Hepatocyte (in vitro differentiated cells): ENCODE measurements around the gene TRAPPC12. TPM values are rescaled to one million over a fixed set of nuclear protein-coding genes. Genes with fewer than 3 reads are reported as not detected.

ENCODE experiments used
- DNase-seq: peaks from one replicate; pipeline ENCODE4 v3.0.0-alpha.2; 2016; ENCODE audit warnings: low spot score
- H2AFZ ChIP-seq: fragments of 200-600 bp; sonication (generic); 2 replicates; pipeline ENCODE4 v1.6.0; 2016; ENCODE audit warnings: antibody characterized with exemption, mild to moderate bottlenecking
- H3K27ac ChIP-seq: fragments of 200-600 bp; sonication (generic); 2 replicates; pipeline ENCODE4 v1.5.1; 2016; ENCODE audit warnings: mild to moderate bottlenecking
- H3K27me3 ChIP-seq: fragments of 200-600 bp; sonication (generic); 2 replicates; pipeline ENCODE4 v1.6.1; 2016
- H3K36me3 ChIP-seq: fragments of 200-600 bp; sonication (generic); replicated peaks from 2 replicates; pipeline ENCODE4 v1.5.1; 2016; ENCODE audit warnings: low read depth; ENCODE audit not compliant: insufficient read depth
- H3K4me1 ChIP-seq: fragments of 200-600 bp; sonication (generic); 2 replicates; pipeline ENCODE4 v1.5.1; 2016; ENCODE audit warnings: mild to moderate bottlenecking, moderate library complexity; ENCODE audit not compliant: insufficient read depth
- H3K4me2 ChIP-seq: fragments of 200-600 bp; sonication (generic); 2 replicates; pipeline ENCODE4 v1.6.0; 2016
- H3K4me3 ChIP-seq: fragments of 200-600 bp; sonication (generic); 2 replicates; pipeline ENCODE4 v1.5.1; 2016; ENCODE audit warnings: mild to moderate bottlenecking
- H3K79me2 ChIP-seq: fragments of 200-600 bp; sonication (generic); 2 replicates; pipeline ENCODE4 v1.6.0; 2017; ENCODE audit warnings: mild to moderate bottlenecking
- H3K9me2 ChIP-seq: fragments of 200-600 bp; sonication (generic); replicated peaks from 2 replicates; pipeline ENCODE4 v1.6.0; 2017; ENCODE audit warnings: mild to moderate bottlenecking; ENCODE audit not compliant: insufficient read depth
- H3K9me3 ChIP-seq: fragments of 200-600 bp; sonication (generic); 2 replicates; pipeline ENCODE4 v1.5.1; 2016; ENCODE audit warnings: low read depth, mild to moderate bottlenecking
- H4K20me1 ChIP-seq: fragments of 200-600 bp; sonication (generic); 2 replicates; pipeline ENCODE4 v1.6.0; 2016; ENCODE audit warnings: mild to moderate bottlenecking; ENCODE audit not compliant: insufficient read depth, poor library complexity, severe bottlenecking
- EZH2 ChIP-seq: fragments of 200-600 bp; sonication (generic); IDR thresholded peaks from 2 replicates; pipeline ENCODE4 v1.6.1; 2016; ENCODE audit warnings: antibody characterized with exemption, mild to moderate bottlenecking, borderline replicate concordance
- EZH2phosphoT487 ChIP-seq: fragments of 200-600 bp; sonication (generic); IDR thresholded peaks from one replicate; pipeline ENCODE4 v1.6.1; 2018; ENCODE audit warnings: antibody characterized with exemption, mild to moderate bottlenecking, low read depth, moderate library complexity; ENCODE audit not compliant: unreplicated experiment, severe bottlenecking
- WGBS: methylation state at CpG from one replicate; pipeline ENCODE4 v1.1.6; 2016; ENCODE audit warnings: low lambda C conversion rate; ENCODE audit errors: missing lambda C conversion rate; 5-methylcytosine and 5-hydroxymethylcytosine counted together
- polyA plus RNA-seq: library from polyadenylated mRNA; unstranded; fragments of >200 nt; fragmentation: Nextera tagmentation; extraction: Ambion mirVana; gene quantifications from 2 replicates; pipeline ENCODE4 v1.2.1, GENCODE V29; 2016
- total RNA-seq: library from RNA; depleted of rRNA; stranded (reverse); fragments of >200 nt; gene quantifications from 2 replicates; pipeline ENCODE4 v1.2.3, GENCODE V29; 2014
- TF ChIP-seq, protein P1 (sequence below): fragments of 200-600 bp; sonication (generic); IDR thresholded peaks from 2 replicates; pipeline ENCODE4 v1.5.1; 2016; ENCODE audit warnings: antibody characterized with exemption, mild to moderate bottlenecking; ENCODE audit not compliant: poor library complexity

Gene TRAPPC12
- total and polyA plus RNA-seq, 2 experiments from 2014 or later, result 49.3 to 61.2 TPM

- no peaks in the 10 kb centered on the region for H3K79me2 ChIP-seq
- H3K4me3 ChIP-seq, result no peak overlapping the region
- H3K27ac ChIP-seq, result no peak overlapping the region
- no peaks in the 10 kb centered on the region for H3K36me3 ChIP-seq
- no peaks in the 10 kb centered on the region for H3K4me1 ChIP-seq
- no peak overlapping the region for H2AFZ ChIP-seq
- no peaks in the 10 kb centered on the region for H3K9me3 ChIP-seq
- no peaks in the 10 kb centered on the region for H3K27me3 ChIP-seq
- H3K4me2 ChIP-seq, result no peak overlapping the region
- no peak for DNase-seq
- TF ChIP-seq EZH2phosphoT487 (no peak), EZH2 (no peak)
- TF ChIP-seq, protein P1, sequence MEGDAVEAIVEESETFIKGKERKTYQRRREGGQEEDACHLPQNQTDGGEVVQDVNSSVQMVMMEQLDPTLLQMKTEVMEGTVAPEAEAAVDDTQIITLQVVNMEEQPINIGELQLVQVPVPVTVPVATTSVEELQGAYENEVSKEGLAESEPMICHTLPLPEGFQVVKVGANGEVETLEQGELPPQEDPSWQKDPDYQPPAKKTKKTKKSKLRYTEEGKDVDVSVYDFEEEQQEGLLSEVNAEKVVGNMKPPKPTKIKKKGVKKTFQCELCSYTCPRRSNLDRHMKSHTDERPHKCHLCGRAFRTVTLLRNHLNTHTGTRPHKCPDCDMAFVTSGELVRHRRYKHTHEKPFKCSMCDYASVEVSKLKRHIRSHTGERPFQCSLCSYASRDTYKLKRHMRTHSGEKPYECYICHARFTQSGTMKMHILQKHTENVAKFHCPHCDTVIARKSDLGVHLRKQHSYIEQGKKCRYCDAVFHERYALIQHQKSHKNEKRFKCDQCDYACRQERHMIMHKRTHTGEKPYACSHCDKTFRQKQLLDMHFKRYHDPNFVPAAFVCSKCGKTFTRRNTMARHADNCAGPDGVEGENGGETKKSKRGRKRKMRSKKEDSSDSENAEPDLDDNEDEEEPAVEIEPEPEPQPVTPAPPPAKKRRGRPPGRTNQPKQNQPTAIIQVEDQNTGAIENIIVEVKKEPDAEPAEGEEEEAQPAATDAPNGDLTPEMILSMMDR, result no peak
- 91% methylated on average over 20 of the region's 20 CpGs for WGBS
- H3K9me2 ChIP-seq, result no peaks in the 10 kb centered on the region
- H4K20me1 ChIP-seq, result no peaks in the 10 kb centered on the region
These were observed 51.4 kb downstream of the TRAPPC12 start for GRCh38 chr2:3430740-3431490.

- H3K27ac ChIP-seq, result no peak overlapping the region
- no peaks in the 10 kb centered on the region for H3K36me3 ChIP-seq
These were observed 52.6 kb downstream of the TRAPPC12 start for GRCh38 chr2:3432067-3432466.

DNA sequence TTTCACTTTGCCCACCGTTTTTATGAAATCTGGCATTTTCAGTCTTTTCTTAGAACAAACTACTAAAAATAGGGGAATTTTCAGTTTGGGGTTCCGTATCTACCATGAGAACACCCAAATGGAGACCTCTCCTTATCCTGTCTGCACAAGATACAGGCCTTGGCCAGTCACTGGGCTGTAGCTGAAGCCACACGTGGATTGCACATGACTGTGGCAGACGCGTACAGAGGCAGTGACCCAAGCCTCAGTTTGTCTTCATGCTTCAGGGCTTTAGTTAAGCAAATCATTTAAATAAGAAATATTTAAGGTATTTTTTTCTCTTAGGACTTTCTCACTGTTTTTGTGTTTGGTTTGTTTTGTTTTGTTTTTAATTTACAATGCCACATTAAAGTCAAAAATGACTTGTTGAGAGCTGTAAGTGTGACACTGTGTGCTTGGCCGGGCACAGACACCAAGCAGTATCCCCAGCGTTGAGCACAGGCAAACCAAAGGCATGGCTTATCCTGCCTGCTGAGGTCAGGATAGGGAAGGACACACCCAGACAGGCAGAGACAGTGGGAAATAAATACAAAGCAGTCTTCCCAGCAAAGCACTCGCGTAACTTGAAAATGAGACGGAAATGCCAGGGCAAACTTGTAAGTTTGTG, 53.3 kb downstream of the TRAPPC12 start:
- Histone ChIP-seq H3K4me2 (no peak overlapping the region), H2AFZ (no peak overlapping the region), H3K27me3 (no peaks in the 10 kb centered on the region), H3K9me2 (no peaks in the 10 kb centered on the region), H3K36me3 (no peaks in the 10 kb centered on the region), H4K20me1 (no peaks in the 10 kb centered on the region), H3K4me3 (no peak overlapping the region), H3K27ac (no peak overlapping the region), H3K4me1 (no peaks in the 10 kb centered on the region), H3K79me2 (no peaks in the 10 kb centered on the region), H3K9me3 (no peaks in the 10 kb centered on the region)
- WGBS, result 93% methylated on average over 10 of the region's 10 CpGs
- DNase-seq, result no peak
- TF ChIP-seq EZH2 (no peak), EZH2phosphoT487 (no peak)
- TF ChIP-seq, protein P1, result no peak

More at GRCh38 chr2:3432067-3432466, 52.6 kb downstream of the TRAPPC12 start:
- H3K27me3 ChIP-seq, result no peaks in the 10 kb centered on the region
- no peak overlapping the region for H2AFZ ChIP-seq
- no peak for TF ChIP-seq EZH2
- TF ChIP-seq EZH2phosphoT487, result no peak
- TF ChIP-seq, protein P1, result no peak
- DNase-seq, result no peak
- H3K9me3 ChIP-seq, result no peaks in the 10 kb centered on the region
- no peaks in the 10 kb centered on the region for H4K20me1 ChIP-seq
- H3K4me3 ChIP-seq, result no peak overlapping the region
- H3K4me1 ChIP-seq, result no peaks in the 10 kb centered on the region
- no peaks in the 10 kb centered on the region for H3K9me2 ChIP-seq
- no peaks in the 10 kb centered on the region for H3K79me2 ChIP-seq
- 66% methylated on average over 6 of the region's 6 CpGs for WGBS
- H3K4me2 ChIP-seq, result no peak overlapping the region
